MCF 10A (cell line): ENCODE data around the gene TMEM175. TPM values are rescaled to one million over a fixed set of nuclear protein-coding genes. Genes with fewer than 3 reads are reported as not detected.

ENCODE experiments used
- BruUV-seq: library from RNA; stranded (reverse); fragments of 400-500 nt; replicated peaks from 2 replicates; lab custom pipeline; 2021; lab: Mats Ljungman, UMichigan
- CTCF ChIA-PET: fragments of 300-600 bp; sonication (Branson Sonifier 250); formaldehyde crosslinking; extraction: SDS; loops from one replicate; lab custom pipeline; 2021; ENCODE audit warnings: antibody characterized with exemption, inconsistent platforms; lab: Yijun Ruan, JAX
- POLR2A ChIA-PET: fragments of 300-600, 350-650 bp; sonication (Branson Sonifier 250); formaldehyde crosslinking; extraction: SDS; loops from one replicate; lab custom pipeline; 2020; ENCODE audit warnings: antibody characterized with exemption, inconsistent platforms; lab: Yijun Ruan, JAX
- DNase-seq: peaks from one replicate; pipeline ENCODE4 v3.0.0-alpha.2; 2018; ENCODE audit not compliant: unreplicated experiment
- H3K27ac Mint-ChIP-seq: one replicate; pipeline ENCODE4 v1.8.0; 2022; ENCODE audit warnings: mild to moderate bottlenecking, low read depth, mixed read lengths; ENCODE audit not compliant: unreplicated experiment
- H3K27me3 Mint-ChIP-seq: one replicate; pipeline ENCODE4 v1.8.0; 2022; ENCODE audit warnings: mixed read lengths; ENCODE audit not compliant: insufficient read depth, unreplicated experiment
- H3K36me3 Mint-ChIP-seq: one replicate; pipeline ENCODE4 v1.8.0; 2022; ENCODE audit warnings: mild to moderate bottlenecking, moderate library complexity, mixed read lengths; ENCODE audit not compliant: insufficient read depth, unreplicated experiment
- H3K4me1 Mint-ChIP-seq: one replicate; pipeline ENCODE4 v1.8.0; 2022; ENCODE audit warnings: mixed read lengths; ENCODE audit not compliant: insufficient read depth, unreplicated experiment
- H3K4me3 Mint-ChIP-seq: one replicate; pipeline ENCODE4 v1.8.0; 2022; ENCODE audit warnings: mild to moderate bottlenecking, moderate library complexity, mixed read lengths; ENCODE audit not compliant: unreplicated experiment
- H3K9me3 Mint-ChIP-seq: one replicate; pipeline ENCODE4 v1.8.0; 2022; ENCODE audit warnings: mixed read lengths; ENCODE audit not compliant: unreplicated experiment
- CTCF ChIP-seq: fragments of 200-600 bp; IDR thresholded peaks from one replicate; pipeline ENCODE4 v1.8.0; 2022; ENCODE audit warnings: antibody characterized with exemption, mild to moderate bottlenecking; ENCODE audit not compliant: unreplicated experiment
- intact Hi-C: fragments of 100-400 bp; cut with micrococcal nuclease; formaldehyde crosslinking; loops from 2 replicates; pipeline ENCODE4 v1.14.1; 2022
- total RNA-seq: library from RNA; stranded (reverse); gene quantifications from 2 replicates; pipeline ENCODE4 v1.2.3, GENCODE V29; 2022

Gene TMEM175
- total RNA-seq, 1 experiment from 2014 or later: 28.9 TPM

GRCh38 chr4:959338-960139 is 27.3 kb downstream of the TMEM175 start:
- ChIA-PET CTCF (interaction anchor here (0.6 kb wide), 1 partner anchor 121 kb away, joined by 3 read pairs; no protein-coding TSS in a partner anchor), POLR2A (interaction anchor here (0.5 kb wide), 1 partner anchor 181 kb away, joined by 3 read pairs; no protein-coding TSS in a partner anchor)
- Mint-ChIP-seq H3K27me3 (no peaks in the 10 kb centered on the region), H3K36me3 (peaks cover 20% of the 10 kb centered on the region), H3K9me3 (no peaks in the 10 kb centered on the region), H3K4me1 (no peaks in the 10 kb centered on the region), H3K4me3 (no peak overlapping the region), H3K27ac (no peak overlapping the region)
- BruUV-seq: no TSS peak
- DNase-seq: no peak
- TF ChIP-seq CTCF: no peak
- intact Hi-C loops: no loop called here

GRCh38 chr4:960140-960635 is 27.9 kb downstream of the TMEM175 start:
- no peak for DNase-seq
- H3K4me1 Mint-ChIP-seq: no peaks in the 10 kb centered on the region
- peaks cover 20% of the 10 kb centered on the region for H3K36me3 Mint-ChIP-seq
- no peak for TF ChIP-seq CTCF
- no peak overlapping the region for H3K4me3 Mint-ChIP-seq
- intact Hi-C loops: no loop called here
- BruUV-seq: no TSS peak
- H3K27ac Mint-ChIP-seq: no peak overlapping the region
- H3K27me3 Mint-ChIP-seq: no peaks in the 10 kb centered on the region
- POLR2A ChIA-PET: no interaction called here
- CTCF ChIA-PET: interaction anchor here (0.6 kb wide), 1 partner anchor 120 kb away, joined by 3 read pairs; no protein-coding TSS in a partner anchor
- H3K9me3 Mint-ChIP-seq: no peaks in the 10 kb centered on the region

GRCh38 chr4:960636-961350 is 28.5 kb downstream of the TMEM175 start:
- ChIA-PET POLR2A (no interaction called here), CTCF (no interaction called here)
- TF ChIP-seq CTCF: no peak
- no peaks in the 10 kb centered on the region for H3K4me1 Mint-ChIP-seq
- no peaks in the 10 kb centered on the region for H3K9me3 Mint-ChIP-seq
- DNase-seq: no peak
- H3K4me3 Mint-ChIP-seq: no peak overlapping the region
- H3K36me3 Mint-ChIP-seq: peaks cover 26% of the 10 kb centered on the region
- BruUV-seq: no TSS peak
- no peaks in the 10 kb centered on the region for H3K27me3 Mint-ChIP-seq
- H3K27ac Mint-ChIP-seq: no peak overlapping the region
- intact Hi-C loops: no loop called here
